Mesothelial cell of epicardium (in vitro differentiated cells): ENCODE measurements around the gene TMEM179. TPM values are rescaled to one million over a fixed set of nuclear protein-coding genes. Genes with fewer than 3 reads are reported as not detected.

Experiments used
- DNase-seq, 2 experiments: peaks; one replicate each; pipeline ENCODE4 v3.0.0; 2021; ENCODE audit warnings: low spot score in 2 of 2; ENCODE audit not compliant: unreplicated experiment in 2 of 2
- H3K27ac Mint-ChIP-seq: 2 replicates; pipeline ENCODE4 v1.8.0; 2021; ENCODE audit warnings: mixed read lengths
- H3K27me3 Mint-ChIP-seq: 2 replicates; pipeline ENCODE4 v1.8.0; 2021; ENCODE audit warnings: low read depth, mixed read lengths
- H3K36me3 Mint-ChIP-seq: 2 replicates; pipeline ENCODE4 v1.8.0; 2021; ENCODE audit warnings: mixed read lengths
- H3K4me1 Mint-ChIP-seq: 2 replicates; pipeline ENCODE4 v1.8.0; 2021; ENCODE audit warnings: mixed read lengths
- H3K4me3 Mint-ChIP-seq: 2 replicates; pipeline ENCODE4 v1.8.0; 2021; ENCODE audit warnings: mild to moderate bottlenecking, moderate library complexity, mixed read lengths
- H3K9me3 Mint-ChIP-seq: 2 replicates; pipeline ENCODE4 v1.8.0; 2021; ENCODE audit warnings: mixed read lengths
- CTCF ChIP-seq: fragments of 200-600 bp; sonication (generic); IDR thresholded peaks from one replicate; pipeline ENCODE4 v1.5.0; 2021; ENCODE audit warnings: antibody characterized with exemption; ENCODE audit not compliant: unreplicated experiment
- total RNA-seq: library from RNA; stranded (reverse); gene quantifications from 3 replicates; pipeline ENCODE4 v1.2.1, GENCODE V29; 2021

Gene TMEM179
- total RNA-seq, 1 donor from 2014 or later, result 6.0 TPM

DNA sequence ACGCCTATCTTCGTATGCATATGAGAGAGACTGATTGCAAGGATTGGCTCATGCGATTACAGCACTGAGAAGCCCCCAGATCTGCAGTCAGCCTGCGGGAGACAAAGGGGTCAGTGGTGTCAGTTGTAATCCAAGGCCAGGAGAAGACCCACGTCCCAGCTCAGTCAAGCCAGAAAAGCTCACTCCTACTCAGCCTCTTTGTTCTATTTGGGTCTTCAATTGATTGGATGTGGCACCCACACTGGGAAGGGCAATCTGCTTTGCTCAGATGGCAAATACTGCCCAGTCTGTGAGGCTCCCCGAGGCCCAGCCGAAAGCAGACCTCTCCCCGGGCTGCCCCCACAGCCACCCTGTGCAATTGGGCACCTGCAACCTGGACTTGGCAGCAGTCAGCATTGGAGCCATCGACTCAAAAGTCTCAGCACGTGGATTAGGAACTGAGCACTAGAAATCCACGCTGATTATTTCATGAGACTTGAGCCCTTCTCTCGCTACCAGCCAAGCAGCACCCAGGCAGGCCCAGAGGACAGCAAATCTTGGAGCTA is 39.6 kb upstream of the TMEM179 start:
- H3K4me3 Mint-ChIP-seq, result no peak overlapping the region
- DNase-seq, result no peak
- H3K36me3 Mint-ChIP-seq, result peaks cover 5% of the 10 kb centered on the region
- peaks cover 16% of the 10 kb centered on the region for H3K9me3 Mint-ChIP-seq
- no peaks in the 10 kb centered on the region for H3K4me1 Mint-ChIP-seq
- H3K27ac Mint-ChIP-seq, result no peak overlapping the region
- H3K27me3 Mint-ChIP-seq, result peaks cover 11% of the 10 kb centered on the region
- TF ChIP-seq CTCF, result no peak

- peaks cover 19% of the 10 kb centered on the region for H3K27me3 Mint-ChIP-seq
- no peaks in the 10 kb centered on the region for H3K4me1 Mint-ChIP-seq
- H3K4me3 Mint-ChIP-seq, result no peak overlapping the region
- no peak for TF ChIP-seq CTCF
- no peak for DNase-seq
- H3K9me3 Mint-ChIP-seq, result peaks cover 16% of the 10 kb centered on the region
- peaks cover 5% of the 10 kb centered on the region for H3K36me3 Mint-ChIP-seq
- H3K27ac Mint-ChIP-seq, result no peak overlapping the region
Measured at GRCh38 chr14:104643306-104643705, 38.7 kb upstream of the TMEM179 start.

GRCh38 chr14:104642540-104642868 is 37.9 kb upstream of the TMEM179 start:
- H3K27ac Mint-ChIP-seq, result no peak overlapping the region
- no peak for TF ChIP-seq CTCF
- no peak overlapping the region for H3K4me3 Mint-ChIP-seq
- no peak for DNase-seq
- H3K4me1 Mint-ChIP-seq, result peaks cover 7% of the 10 kb centered on the region
- peaks cover 27% of the 10 kb centered on the region for H3K27me3 Mint-ChIP-seq
- peaks cover 5% of the 10 kb centered on the region for H3K36me3 Mint-ChIP-seq
- H3K9me3 Mint-ChIP-seq, result peaks cover 16% of the 10 kb centered on the region

DNA sequence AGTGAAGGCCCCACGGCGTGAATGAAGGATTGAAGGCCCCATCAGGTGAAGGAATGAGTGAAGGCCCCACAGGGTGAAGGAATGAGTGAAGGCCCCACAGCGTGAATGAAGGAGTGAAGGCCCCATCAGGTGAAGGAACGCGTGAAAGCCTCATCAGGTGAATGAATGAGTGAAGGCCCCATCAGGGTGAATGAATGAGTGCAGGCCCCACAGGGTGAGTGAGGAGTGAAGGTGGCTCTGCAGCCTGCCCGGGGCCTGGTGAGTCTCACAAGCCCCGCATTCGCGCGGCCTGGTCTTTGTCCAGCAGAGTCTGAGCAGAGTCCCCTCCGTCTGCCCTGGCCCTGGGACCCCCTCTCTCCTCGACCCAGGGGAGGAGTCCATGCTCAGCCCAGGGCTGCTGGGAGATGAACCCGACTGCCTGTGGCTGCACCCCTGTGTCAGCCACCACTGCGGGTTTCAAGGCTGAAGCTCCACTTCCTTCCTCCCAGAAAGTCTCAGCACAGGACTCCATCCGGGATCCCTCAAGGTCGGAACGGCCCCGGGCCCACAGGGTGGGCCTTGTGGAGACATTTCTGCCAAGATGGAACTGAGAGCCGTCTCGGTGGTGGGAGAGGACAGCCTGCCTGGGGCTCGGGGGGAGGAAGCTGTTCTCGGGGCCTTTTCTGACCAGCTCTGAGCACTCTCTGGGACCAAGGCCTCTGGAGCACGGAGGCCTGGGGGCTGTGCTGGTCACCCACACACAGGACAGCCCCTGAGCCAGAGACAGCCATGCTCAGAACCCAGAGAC is 37.4 kb upstream of the TMEM179 start:
- TF ChIP-seq CTCF, result no peak
- peaks cover 7% of the 10 kb centered on the region for H3K4me1 Mint-ChIP-seq
- no peak overlapping the region for H3K4me3 Mint-ChIP-seq
- peaks cover 5% of the 10 kb centered on the region for H3K36me3 Mint-ChIP-seq
- H3K27me3 Mint-ChIP-seq, result peaks cover 29% of the 10 kb centered on the region
- peaks cover 16% of the 10 kb centered on the region for H3K9me3 Mint-ChIP-seq
- H3K27ac Mint-ChIP-seq, result no peak overlapping the region
- no peak for DNase-seq

GRCh38 chr14:104640681-104641080 is 36.1 kb upstream of the TMEM179 start:
- Mint-ChIP-seq H3K27me3 (peaks cover 29% of the 10 kb centered on the region), H3K9me3 (peaks cover 9% of the 10 kb centered on the region), H3K4me3 (no peak overlapping the region), H3K36me3 (peaks cover 5% of the 10 kb centered on the region), H3K4me1 (peaks cover 7% of the 10 kb centered on the region), H3K27ac (no peak overlapping the region)
- DNase-seq, result no peak
- TF ChIP-seq CTCF, result no peak
